ENCODE measurements around the gene THAP4. TPM values are rescaled to one million over a fixed set of nuclear protein-coding genes. Genes with fewer than 3 reads are reported as not detected.

THAP4 gene
- total and polyA plus RNA-seq, 2 of the 13 experiments (the other 11 are each of a cell fraction or from before 2014, with no cell fraction given): 59.7 to 75.7 TPM

- TF ChIP-seq ZNF770 (CRISPR knock-in tag; IDR thresholded peaks at IDR 0.05) (no peak), ARNTL (CRISPR knock-in tag; IDR thresholded peaks at IDR 0.05) (no peak), KDM6A (CRISPR knock-in tag; IDR thresholded peaks at IDR 0.05; ENCODE audit: low read depth) (no peak), RARG (CRISPR knock-in tag; IDR thresholded peaks at IDR 0.05; ENCODE audit: low read depth) (no peak), TGIF2 (CRISPR knock-in tag; IDR thresholded peaks at IDR 0.05) (no peak), ZNF30 (CRISPR knock-in tag; IDR thresholded peaks at IDR 0.05) (no peak), ZNF337 (CRISPR knock-in tag; IDR thresholded peaks at IDR 0.05; ENCODE audit: borderline replicate concordance, low read depth) (0 out of 2 replicates have a peak, but pooled peaks have one; percentile 68), ZNF850 (CRISPR knock-in tag; conservative IDR thresholded peaks at IDR 0.05) (no peak), LCORL (IDR thresholded peaks at IDR 0.05) (no peak), LCORL (CRISPR knock-in tag; IDR thresholded peaks at IDR 0.05) (0 out of 2 replicates have a peak, but pooled peaks have one; percentile 3), ZFP36L1 (CRISPR knock-in tag; IDR thresholded peaks at IDR 0.05) (peak; percentile 76; the same call in 1 of the 2 replicates), KMT2A (CRISPR knock-in tag; IDR thresholded peaks at IDR 0.05) (no peak), ZNF563 (CRISPR knock-in tag; IDR thresholded peaks at IDR 0.05) (peak; percentile 77; the same call in 1 of the 2 replicates), DNMT3B (CRISPR knock-in tag; conservative IDR thresholded peaks at IDR 0.05) (no peak), ZSCAN30 (CRISPR knock-in tag; IDR thresholded peaks at IDR 0.05) (no peak), ZNF350 (CRISPR knock-in tag; IDR thresholded peaks at IDR 0.05; ENCODE audit: borderline replicate concordance, low read depth) (peak; percentile 36; the same call in 1 of the 2 replicates)
- TF ChIP-seq, protein P1, sequence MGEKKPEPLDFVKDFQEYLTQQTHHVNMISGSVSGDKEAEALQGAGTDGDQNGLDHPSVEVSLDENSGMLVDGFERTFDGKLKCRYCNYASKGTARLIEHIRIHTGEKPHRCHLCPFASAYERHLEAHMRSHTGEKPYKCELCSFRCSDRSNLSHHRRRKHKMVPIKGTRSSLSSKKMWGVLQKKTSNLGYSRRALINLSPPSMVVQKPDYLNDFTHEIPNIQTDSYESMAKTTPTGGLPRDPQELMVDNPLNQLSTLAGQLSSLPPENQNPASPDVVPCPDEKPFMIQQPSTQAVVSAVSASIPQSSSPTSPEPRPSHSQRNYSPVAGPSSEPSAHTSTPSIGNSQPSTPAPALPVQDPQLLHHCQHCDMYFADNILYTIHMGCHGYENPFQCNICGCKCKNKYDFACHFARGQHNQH (CRISPR knock-in tag; IDR thresholded peaks at IDR 0.05): peak; percentile 6; the same call in 1 of the 2 replicates
- TF ChIP-seq, protein P2, sequence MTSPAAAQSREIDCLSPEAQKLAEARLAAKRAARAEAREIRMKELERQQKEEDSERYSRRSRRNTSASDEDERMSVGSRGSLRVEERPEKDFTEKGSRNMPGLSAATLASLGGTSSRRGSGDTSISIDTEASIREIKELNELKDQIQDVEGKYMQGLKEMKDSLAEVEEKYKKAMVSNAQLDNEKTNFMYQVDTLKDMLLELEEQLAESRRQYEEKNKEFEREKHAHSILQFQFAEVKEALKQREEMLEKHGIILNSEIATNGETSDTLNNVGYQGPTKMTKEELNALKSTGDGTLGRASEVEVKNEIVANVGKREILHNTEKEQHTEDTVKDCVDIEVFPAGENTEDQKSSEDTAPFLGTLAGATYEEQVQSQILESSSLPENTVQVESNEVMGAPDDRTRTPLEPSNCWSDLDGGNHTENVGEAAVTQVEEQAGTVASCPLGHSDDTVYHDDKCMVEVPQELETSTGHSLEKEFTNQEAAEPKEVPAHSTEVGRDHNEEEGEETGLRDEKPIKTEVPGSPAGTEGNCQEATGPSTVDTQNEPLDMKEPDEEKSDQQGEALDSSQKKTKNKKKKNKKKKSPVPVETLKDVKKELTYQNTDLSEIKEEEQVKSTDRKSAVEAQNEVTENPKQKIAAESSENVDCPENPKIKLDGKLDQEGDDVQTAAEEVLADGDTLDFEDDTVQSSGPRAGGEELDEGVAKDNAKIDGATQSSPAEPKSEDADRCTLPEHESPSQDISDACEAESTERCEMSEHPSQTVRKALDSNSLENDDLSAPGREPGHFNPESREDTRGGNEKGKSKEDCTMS (CRISPR knock-in tag; conservative IDR thresholded peaks at IDR 0.05): no peak
- TF ChIP-seq, protein P3, sequence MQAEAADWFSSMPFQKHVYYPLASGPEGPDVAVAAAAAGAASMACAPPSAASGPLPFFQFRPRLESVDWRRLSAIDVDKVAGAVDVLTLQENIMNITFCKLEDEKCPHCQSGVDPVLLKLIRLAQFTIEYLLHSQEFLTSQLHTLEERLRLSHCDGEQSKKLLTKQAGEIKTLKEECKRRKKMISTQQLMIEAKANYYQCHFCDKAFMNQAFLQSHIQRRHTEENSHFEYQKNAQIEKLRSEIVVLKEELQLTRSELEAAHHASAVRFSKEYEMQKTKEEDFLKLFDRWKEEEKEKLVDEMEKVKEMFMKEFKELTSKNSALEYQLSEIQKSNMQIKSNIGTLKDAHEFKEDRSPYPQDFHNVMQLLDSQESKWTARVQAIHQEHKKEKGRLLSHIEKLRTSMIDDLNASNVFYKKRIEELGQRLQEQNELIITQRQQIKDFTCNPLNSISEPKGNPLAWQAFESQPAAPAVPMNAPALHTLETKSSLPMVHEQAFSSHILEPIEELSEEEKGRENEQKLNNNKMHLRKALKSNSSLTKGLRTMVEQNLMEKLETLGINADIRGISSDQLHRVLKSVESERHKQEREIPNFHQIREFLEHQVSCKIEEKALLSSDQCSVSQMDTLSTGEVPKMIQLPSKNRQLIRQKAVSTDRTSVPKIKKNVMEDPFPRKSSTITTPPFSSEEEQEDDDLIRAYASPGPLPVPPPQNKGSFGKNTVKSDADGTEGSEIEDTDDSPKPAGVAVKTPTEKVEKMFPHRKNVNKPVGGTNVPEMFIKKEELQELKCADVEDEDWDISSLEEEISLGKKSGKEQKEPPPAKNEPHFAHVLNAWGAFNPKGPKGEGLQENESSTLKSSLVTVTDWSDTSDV (CRISPR knock-in tag; IDR thresholded peaks at IDR 0.05): no peak
- TF ChIP-seq, protein P4, sequence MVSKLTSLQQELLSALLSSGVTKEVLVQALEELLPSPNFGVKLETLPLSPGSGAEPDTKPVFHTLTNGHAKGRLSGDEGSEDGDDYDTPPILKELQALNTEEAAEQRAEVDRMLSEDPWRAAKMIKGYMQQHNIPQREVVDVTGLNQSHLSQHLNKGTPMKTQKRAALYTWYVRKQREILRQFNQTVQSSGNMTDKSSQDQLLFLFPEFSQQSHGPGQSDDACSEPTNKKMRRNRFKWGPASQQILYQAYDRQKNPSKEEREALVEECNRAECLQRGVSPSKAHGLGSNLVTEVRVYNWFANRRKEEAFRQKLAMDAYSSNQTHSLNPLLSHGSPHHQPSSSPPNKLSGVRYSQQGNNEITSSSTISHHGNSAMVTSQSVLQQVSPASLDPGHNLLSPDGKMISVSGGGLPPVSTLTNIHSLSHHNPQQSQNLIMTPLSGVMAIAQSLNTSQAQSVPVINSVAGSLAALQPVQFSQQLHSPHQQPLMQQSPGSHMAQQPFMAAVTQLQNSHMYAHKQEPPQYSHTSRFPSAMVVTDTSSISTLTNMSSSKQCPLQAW (CRISPR knock-in tag; IDR thresholded peaks at IDR 0.05): 0 out of 2 replicates have a peak, but pooled peaks have one; percentile 21
Observed at GRCh38 chr2:241560162-241560882, 76.6 kb downstream of the THAP4 start (continued).
